GM10847 (cell line): ENCODE measurements around the gene KLHDC10.

Experiments
- POLR2A ChIP-seq: IDR thresholded peaks from 2 replicates; pipeline ENCODE4 v1.6.1; 2011; ENCODE audit not compliant: insufficient read length; ENCODE audit errors: extremely low read depth

Gene KLHDC10

GRCh38 chr7:130157700-130158099 lies 87.4 kb downstream of the KLHDC10 start:
- TF ChIP-seq POLR2A, result no peak

- TF ChIP-seq POLR2A, result no peak
These were observed 89.7 kb downstream of the KLHDC10 start for GRCh38 chr7:130160023-130160422.

GRCh38 chr7:130160455-130160854 lies 90.1 kb downstream of the KLHDC10 start:
- no peak for TF ChIP-seq POLR2A

GRCh38 chr7:130162196-130162595 lies 91.9 kb downstream of the KLHDC10 start:
- TF ChIP-seq POLR2A, result no peak

GRCh38 chr7:130174237-130174959 lies 104.1 kb downstream of the KLHDC10 start:
- TF ChIP-seq POLR2A, result no peak

- TF ChIP-seq POLR2A, result no peak
These were observed 107.9 kb downstream of the KLHDC10 start for GRCh38 chr7:130178251-130178650.

- no peak for TF ChIP-seq POLR2A
These were observed 109.3 kb downstream of the KLHDC10 start for GRCh38 chr7:130179631-130180030.

- TF ChIP-seq POLR2A, result no peak
These were observed 110.4 kb downstream of the KLHDC10 start for GRCh38 chr7:130180571-130181262.

GRCh38 chr7:130181263-130181605 lies 110.9 kb downstream of the KLHDC10 start:
- no peak for TF ChIP-seq POLR2A

GRCh38 chr7:130182990-130183389 lies 112.7 kb downstream of the KLHDC10 start:
- TF ChIP-seq POLR2A, result no peak
